Activated CD8-positive, alpha-beta T cell treated with anti-CD3 and anti-CD28 coated beads for 36 hours (primary cell): ENCODE measurements around the gene GRK7. TPM values are rescaled to one million over a fixed set of nuclear protein-coding genes. Genes with fewer than 3 reads are reported as not detected.

ENCODE experiments used
- ATAC-seq: fragments of 200-7000 bp; cut with Tn5 transposase; one replicate; pipeline ENCODE4 v1.10.0; 2021; ENCODE audit warnings: mild to moderate bottlenecking, moderate library complexity
- CTCF ChIA-PET: fragments of 350-600 bp; sonication (Branson Sonifier 250); formaldehyde crosslinking; loops from one replicate; lab custom pipeline; 2021; ENCODE audit warnings: antibody characterized with exemption; lab: Charles Lee
- POLR2A ChIA-PET: fragments of 350-600 bp; sonication (Branson Sonifier 250); formaldehyde crosslinking; loops from one replicate; lab custom pipeline; 2021; ENCODE audit warnings: antibody characterized with exemption; lab: Charles Lee
- DNase-seq: peaks from one replicate; pipeline ENCODE4 v3.0.0-alpha.2; 2020
- H3K27ac Mint-ChIP-seq: one replicate; pipeline ENCODE4 v1.8.0; 2021; ENCODE audit warnings: mild to moderate bottlenecking, mixed read lengths
- H3K27me3 Mint-ChIP-seq: one replicate; pipeline ENCODE4 v1.8.0; 2021; ENCODE audit warnings: mixed read lengths
- H3K36me3 Mint-ChIP-seq: one replicate; pipeline ENCODE4 v1.8.0; 2021; ENCODE audit warnings: low read depth, mixed read lengths
- H3K4me1 Mint-ChIP-seq: one replicate; pipeline ENCODE4 v1.8.0; 2021; ENCODE audit warnings: low read depth, mixed read lengths
- H3K4me3 Mint-ChIP-seq: one replicate; pipeline ENCODE4 v1.8.0; 2021; ENCODE audit warnings: mild to moderate bottlenecking, moderate library complexity, mixed read lengths
- H3K9me3 Mint-ChIP-seq: one replicate; pipeline ENCODE4 v1.8.0; 2021; ENCODE audit warnings: mixed read lengths
- CTCF ChIP-seq: fragments of 200-600 bp; IDR thresholded peaks from one replicate; pipeline ENCODE4 v1.8.0; 2022; ENCODE audit warnings: antibody characterized with exemption, mild to moderate bottlenecking
- intact Hi-C: fragments of 100-400 bp; cut with micrococcal nuclease; formaldehyde crosslinking; loops from one replicate; pipeline ENCODE4 v1.10.0; 2022
- total RNA-seq, 2 experiments: library from RNA; stranded (reverse); gene quantifications; one replicate each; pipeline ENCODE4 v1.2.3, GENCODE V29; 2021

The GRK7 gene
- total RNA-seq, 2 experiments from 2014 or later, result 0.07 to 0.09 TPM

GRCh38 chr3:141723255-141723654 is 40.0 kb upstream of the GRK7 start:
- H3K27ac Mint-ChIP-seq, result no peak overlapping the region
- CTCF ChIA-PET, result interaction anchor here (1.2 to 2.1 kb wide), 2 partner anchors 11 to 190 kb away, joined by 3 to 7 read pairs; no protein-coding TSS in a partner anchor
- H3K4me1 Mint-ChIP-seq, result no peaks in the 10 kb centered on the region
- H3K4me3 Mint-ChIP-seq, result no peak overlapping the region
- no peaks in the 10 kb centered on the region for H3K9me3 Mint-ChIP-seq
- peaks cover 11% of the 10 kb centered on the region for H3K27me3 Mint-ChIP-seq
- no peaks in the 10 kb centered on the region for H3K36me3 Mint-ChIP-seq
- no peak for ATAC-seq
- intact Hi-C loops, result no loop called here
- no peak for DNase-seq
- POLR2A ChIA-PET, result no interaction called here
- TF ChIP-seq CTCF, result no peak

DNA sequence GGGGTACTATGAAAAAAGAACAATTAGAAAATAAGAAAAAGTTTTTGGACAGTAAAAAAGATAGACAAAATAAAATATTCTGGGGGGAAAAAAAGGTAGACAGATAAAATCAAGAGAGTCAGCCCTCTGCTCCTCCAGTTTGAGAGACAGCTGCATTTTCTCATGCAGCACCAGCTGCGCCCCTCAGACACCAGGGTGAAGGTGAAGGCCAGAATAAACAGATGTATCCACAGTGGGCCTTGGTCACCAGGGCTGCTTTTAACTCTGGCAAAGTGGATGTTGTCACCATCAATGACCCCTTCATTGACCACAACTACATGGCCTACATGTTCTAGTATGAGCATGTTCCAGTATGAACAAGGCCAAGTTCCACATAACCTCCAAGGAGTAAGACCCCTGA is 39.0 kb upstream of the GRK7 start:
- H3K27me3 Mint-ChIP-seq, result peaks cover 12% of the 10 kb centered on the region

DNA sequence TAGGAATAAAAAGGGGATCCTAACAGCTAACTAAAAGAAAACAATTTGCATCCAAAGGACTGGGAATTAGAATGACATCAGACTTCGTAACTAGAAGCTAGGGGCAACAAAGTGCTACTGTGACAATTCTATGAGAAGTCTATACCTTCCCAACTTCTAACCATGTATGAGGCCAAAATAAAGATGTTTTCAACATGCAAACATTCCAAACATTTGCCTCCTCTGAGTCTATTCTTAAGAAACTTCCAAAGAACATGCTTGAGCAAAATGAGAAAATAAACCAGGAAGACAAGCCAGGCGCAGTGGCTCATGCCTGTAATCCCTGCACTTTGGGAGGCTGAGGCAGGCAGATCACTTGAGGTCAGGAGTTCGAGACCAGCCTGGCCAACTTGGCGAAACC is 38.2 kb upstream of the GRK7 start:
- H3K27me3 Mint-ChIP-seq, result peaks cover 12% of the 10 kb centered on the region
- H3K9me3 Mint-ChIP-seq, result no peaks in the 10 kb centered on the region
- ATAC-seq, result no peak
- ChIA-PET CTCF (no interaction called here), POLR2A (no interaction called here)
- intact Hi-C loops, result no loop called here
- no peak overlapping the region for H3K4me3 Mint-ChIP-seq
- no peak for DNase-seq
- TF ChIP-seq CTCF, result no peak
- H3K4me1 Mint-ChIP-seq, result no peaks in the 10 kb centered on the region
- no peaks in the 10 kb centered on the region for H3K36me3 Mint-ChIP-seq
- no peak overlapping the region for H3K27ac Mint-ChIP-seq

More for the DNA sequence above, 39.0 kb upstream of the GRK7 start:
- Mint-ChIP-seq H3K4me3 (no peak overlapping the region), H3K36me3 (no peaks in the 10 kb centered on the region), H3K4me1 (no peaks in the 10 kb centered on the region), H3K27ac (no peak overlapping the region), H3K9me3 (no peaks in the 10 kb centered on the region)
- CTCF ChIA-PET, result interaction anchor here (2.1 kb wide), 1 partner anchor 10 kb away, joined by 7 read pairs; no protein-coding TSS in a partner anchor
- no peak for TF ChIP-seq CTCF
- intact Hi-C loops, result no loop called here
- DNase-seq (no peak), ATAC-seq (no peak)
- POLR2A ChIA-PET, result no interaction called here

DNA sequence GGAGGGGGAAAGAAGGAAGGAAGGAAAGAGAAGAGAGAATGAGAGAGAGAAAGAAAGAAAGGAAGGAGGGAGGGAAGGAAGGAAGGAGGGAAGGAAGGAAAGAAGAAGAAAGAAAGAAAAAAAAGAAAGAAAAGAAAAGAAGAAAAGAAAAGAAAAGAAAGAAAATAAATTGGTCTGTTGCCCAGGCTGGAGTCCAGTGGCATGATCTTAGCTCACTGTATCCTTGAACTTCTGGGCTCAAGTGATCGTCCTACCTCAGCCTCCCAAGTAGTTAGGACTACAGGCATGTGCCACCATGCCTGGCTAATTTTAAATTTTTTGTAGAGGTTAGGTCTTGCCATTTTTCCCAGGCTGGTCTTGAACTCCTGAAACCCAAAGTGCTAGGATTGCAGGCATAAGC is 36.7 kb upstream of the GRK7 start:
- peaks cover 8% of the 10 kb centered on the region for H3K27me3 Mint-ChIP-seq
- no peaks in the 10 kb centered on the region for H3K9me3 Mint-ChIP-seq
- ChIA-PET POLR2A (interaction anchor here (1.0 kb wide), 1 partner anchor 189 kb away, joined by 3 read pairs; no protein-coding TSS in a partner anchor), CTCF (interaction anchor here (1.9 kb wide), 1 partner anchor 12 kb away, joined by 7 read pairs; the partner anchor contains the start of gene RNF7)
- intact Hi-C loops, result no loop called here
- no peaks in the 10 kb centered on the region for H3K4me1 Mint-ChIP-seq
- no peak for DNase-seq
- no peak overlapping the region for H3K27ac Mint-ChIP-seq
- no peaks in the 10 kb centered on the region for H3K36me3 Mint-ChIP-seq
- H3K4me3 Mint-ChIP-seq, result no peak overlapping the region
- no peak for ATAC-seq
- TF ChIP-seq CTCF, result no peak

- Mint-ChIP-seq H3K36me3 (no peaks in the 10 kb centered on the region), H3K27ac (no peak overlapping the region), H3K9me3 (no peaks in the 10 kb centered on the region), H3K4me3 (no peak overlapping the region), H3K27me3 (peaks cover 6% of the 10 kb centered on the region), H3K4me1 (no peaks in the 10 kb centered on the region)
- no peak for TF ChIP-seq CTCF
- CTCF ChIA-PET, result interaction anchor here (0.6 to 1.9 kb wide), 4 partner anchors 10 to 551 kb away, joined by 3 to 7 read pairs (median 3); partner anchors contain the start of gene RNF7
- intact Hi-C loops, result no loop called here
- ATAC-seq (no peak), DNase-seq (no peak)
- POLR2A ChIA-PET, result no interaction called here
These were observed 34.8 kb upstream of the GRK7 start for GRCh38 chr3:141728355-141728892.
